ENCODE data around the gene CNIH1. TPM values are rescaled to one million over a fixed set of nuclear protein-coding genes. Genes with fewer than 3 reads are reported as not detected.

Gene CNIH1
- total RNA-seq, 1 donor from 2014 or later = 89.0 TPM

GRCh38 chr14:54374117-54374884, 66.9 kb downstream of the CNIH1 start:
- no peak for DNase-seq
- no peaks in the 10 kb centered on the region for H3K4me1 ChIP-seq
- H3K4me3 ChIP-seq = no peak overlapping the region
- H3K27me3 ChIP-seq (ENCODE audit: low read depth) = peaks cover 18% of the 10 kb centered on the region
- intact Hi-C loops (cut with micrococcal nuclease) = no loop called here
- TF ChIP-seq, protein P1, sequence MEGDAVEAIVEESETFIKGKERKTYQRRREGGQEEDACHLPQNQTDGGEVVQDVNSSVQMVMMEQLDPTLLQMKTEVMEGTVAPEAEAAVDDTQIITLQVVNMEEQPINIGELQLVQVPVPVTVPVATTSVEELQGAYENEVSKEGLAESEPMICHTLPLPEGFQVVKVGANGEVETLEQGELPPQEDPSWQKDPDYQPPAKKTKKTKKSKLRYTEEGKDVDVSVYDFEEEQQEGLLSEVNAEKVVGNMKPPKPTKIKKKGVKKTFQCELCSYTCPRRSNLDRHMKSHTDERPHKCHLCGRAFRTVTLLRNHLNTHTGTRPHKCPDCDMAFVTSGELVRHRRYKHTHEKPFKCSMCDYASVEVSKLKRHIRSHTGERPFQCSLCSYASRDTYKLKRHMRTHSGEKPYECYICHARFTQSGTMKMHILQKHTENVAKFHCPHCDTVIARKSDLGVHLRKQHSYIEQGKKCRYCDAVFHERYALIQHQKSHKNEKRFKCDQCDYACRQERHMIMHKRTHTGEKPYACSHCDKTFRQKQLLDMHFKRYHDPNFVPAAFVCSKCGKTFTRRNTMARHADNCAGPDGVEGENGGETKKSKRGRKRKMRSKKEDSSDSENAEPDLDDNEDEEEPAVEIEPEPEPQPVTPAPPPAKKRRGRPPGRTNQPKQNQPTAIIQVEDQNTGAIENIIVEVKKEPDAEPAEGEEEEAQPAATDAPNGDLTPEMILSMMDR (IDR thresholded peaks at IDR 0.05; ENCODE audit: borderline replicate concordance) = no peak
- H3K27ac ChIP-seq (replicated peaks) = no peak overlapping the region
- H3K36me3 ChIP-seq = no peaks in the 10 kb centered on the region
- H3K9me3 ChIP-seq (replicated peaks) = no peaks in the 10 kb centered on the region

Other genes starting within 250 kb of the CNIH1 start
- 4.3 TPM for gene CDKN3, start 44.4 kb downstream of the CNIH1 start, total RNA-seq
- gene GMFB, start 47.6 kb upstream of the CNIH1 start, total RNA-seq = 23.4 TPM
- gene CGRRF1, start 68.5 kb upstream of the CNIH1 start, total RNA-seq = 21.3 TPM
- 173 TPM for gene SAMD4A, start 125.8 kb upstream of the CNIH1 start, total RNA-seq

All from left ventricle myocardium inferior (tissue), 1 donor.